ENCODE results near the gene PPARG. TPM values are rescaled to one million over a fixed set of nuclear protein-coding genes. Genes with fewer than 3 reads are reported as not detected.

Gene PPARG
- total and polyA plus RNA-seq, 2 of the 13 experiments (the other 11 are each of a cell fraction or from before 2014, with no cell fraction given): 13.9 to 58.3 TPM

DNA sequence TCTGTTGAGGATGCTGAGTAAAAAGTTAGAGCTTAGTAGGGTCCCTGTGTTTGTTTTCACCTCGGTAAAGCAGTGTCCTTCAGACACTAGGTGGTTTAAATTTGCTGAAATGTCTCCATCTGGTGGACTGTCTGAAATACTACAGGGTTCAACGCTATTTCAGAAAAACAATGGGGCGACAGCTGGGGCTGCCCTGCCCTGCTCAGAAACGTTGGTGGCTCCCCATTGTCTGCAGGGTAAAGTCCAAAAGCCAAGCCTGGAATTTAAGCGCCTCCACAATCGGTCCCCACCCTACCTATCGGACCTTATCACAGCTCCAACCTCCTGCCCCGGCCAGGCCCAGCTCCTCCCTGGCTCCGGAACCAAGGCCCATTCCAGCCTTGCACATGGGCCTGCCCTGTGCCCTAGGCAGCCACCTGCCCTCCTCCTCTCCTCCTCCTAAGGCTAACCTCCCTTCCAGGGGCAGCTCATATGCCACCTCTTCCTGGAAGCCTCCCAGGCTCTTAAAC is 191.1 kb downstream of the PPARG start (continued):
- TF ChIP-seq, protein P1, sequence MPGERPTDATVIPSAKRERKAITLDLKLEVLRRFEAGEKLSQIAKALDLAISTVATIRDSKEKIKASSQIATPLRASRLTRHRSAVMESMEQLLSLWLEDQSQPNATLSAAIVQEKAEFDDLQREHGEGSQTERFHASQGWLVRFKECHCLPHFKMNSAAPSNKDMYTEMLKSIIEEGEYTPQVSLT (CRISPR knock-in tag; IDR thresholded peaks at IDR 0.05; ENCODE audit: borderline replicate concordance, low read depth): no peak
- TF ChIP-seq, protein P2, sequence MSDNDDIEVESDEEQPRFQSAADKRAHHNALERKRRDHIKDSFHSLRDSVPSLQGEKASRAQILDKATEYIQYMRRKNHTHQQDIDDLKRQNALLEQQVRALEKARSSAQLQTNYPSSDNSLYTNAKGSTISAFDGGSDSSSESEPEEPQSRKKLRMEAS (IDR thresholded peaks at IDR 0.05): 0 out of 2 replicates have a peak, but pooled peaks have one; percentile 20
- no peak for TF ChIP-seq TOE1 (CRISPR knock-in tag; IDR thresholded peaks at IDR 0.05)
- TF ChIP-seq ZNF749 (CRISPR knock-in tag; IDR thresholded peaks at IDR 0.05; ENCODE audit: borderline replicate concordance): no peak
- no peak for TF ChIP-seq MAFK (conservative IDR thresholded peaks at IDR 0.05 in 1 of 2, IDR thresholded peaks at IDR 0.05 in 1 of 2; ENCODE audit: low read length in 2 of 2)
- TF ChIP-seq RAD21 (CRISPR knock-in tag; IDR thresholded peaks at IDR 0.05): peak; percentile 89
- TF ChIP-seq, protein P3, sequence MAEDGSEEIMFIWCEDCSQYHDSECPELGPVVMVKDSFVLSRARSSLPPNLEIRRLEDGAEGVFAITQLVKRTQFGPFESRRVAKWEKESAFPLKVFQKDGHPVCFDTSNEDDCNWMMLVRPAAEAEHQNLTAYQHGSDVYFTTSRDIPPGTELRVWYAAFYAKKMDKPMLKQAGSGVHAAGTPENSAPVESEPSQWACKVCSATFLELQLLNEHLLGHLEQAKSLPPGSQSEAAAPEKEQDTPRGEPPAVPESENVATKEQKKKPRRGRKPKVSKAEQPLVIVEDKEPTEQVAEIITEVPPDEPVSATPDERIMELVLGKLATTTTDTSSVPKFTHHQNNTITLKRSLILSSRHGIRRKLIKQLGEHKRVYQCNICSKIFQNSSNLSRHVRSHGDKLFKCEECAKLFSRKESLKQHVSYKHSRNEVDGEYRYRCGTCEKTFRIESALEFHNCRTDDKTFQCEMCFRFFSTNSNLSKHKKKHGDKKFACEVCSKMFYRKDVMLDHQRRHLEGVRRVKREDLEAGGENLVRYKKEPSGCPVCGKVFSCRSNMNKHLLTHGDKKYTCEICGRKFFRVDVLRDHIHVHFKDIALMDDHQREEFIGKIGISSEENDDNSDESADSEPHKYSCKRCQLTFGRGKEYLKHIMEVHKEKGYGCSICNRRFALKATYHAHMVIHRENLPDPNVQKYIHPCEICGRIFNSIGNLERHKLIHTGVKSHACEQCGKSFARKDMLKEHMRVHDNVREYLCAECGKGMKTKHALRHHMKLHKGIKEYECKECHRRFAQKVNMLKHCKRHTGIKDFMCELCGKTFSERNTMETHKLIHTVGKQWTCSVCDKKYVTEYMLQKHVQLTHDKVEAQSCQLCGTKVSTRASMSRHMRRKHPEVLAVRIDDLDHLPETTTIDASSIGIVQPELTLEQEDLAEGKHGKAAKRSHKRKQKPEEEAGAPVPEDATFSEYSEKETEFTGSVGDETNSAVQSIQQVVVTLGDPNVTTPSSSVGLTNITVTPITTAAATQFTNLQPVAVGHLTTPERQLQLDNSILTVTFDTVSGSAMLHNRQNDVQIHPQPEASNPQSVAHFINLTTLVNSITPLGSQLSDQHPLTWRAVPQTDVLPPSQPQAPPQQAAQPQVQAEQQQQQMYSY (CRISPR knock-in tag; IDR thresholded peaks at IDR 0.05): no peak
- TF ChIP-seq ZSCAN21 (CRISPR knock-in tag; IDR thresholded peaks at IDR 0.05; ENCODE audit: borderline replicate concordance): no peak
- peak; percentile 35 for TF ChIP-seq ZNF781 (CRISPR knock-in tag; IDR thresholded peaks at IDR 0.05; ENCODE audit: borderline replicate concordance, not compliant biosample characterization)
- TF ChIP-seq ZNF33A (CRISPR knock-in tag; IDR thresholded peaks at IDR 0.05; ENCODE audit: borderline replicate concordance): no peak
- no peak for TF ChIP-seq ZNF746 (CRISPR knock-in tag; IDR thresholded peaks at IDR 0.05)
- no peak for TF ChIP-seq HMG20A (CRISPR knock-in tag; IDR thresholded peaks at IDR 0.05; ENCODE audit: borderline replicate concordance)
- TF ChIP-seq ZNF282 (IDR thresholded peaks at IDR 0.05; ENCODE audit: partially characterized antibody): no peak
- TF ChIP-seq, protein P4, sequence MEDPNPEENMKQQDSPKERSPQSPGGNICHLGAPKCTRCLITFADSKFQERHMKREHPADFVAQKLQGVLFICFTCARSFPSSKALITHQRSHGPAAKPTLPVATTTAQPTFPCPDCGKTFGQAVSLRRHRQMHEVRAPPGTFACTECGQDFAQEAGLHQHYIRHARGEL (CRISPR knock-in tag; IDR thresholded peaks at IDR 0.05): peak; percentile 91; the same call in 1 of the 2 replicates
- TF ChIP-seq, protein P5, sequence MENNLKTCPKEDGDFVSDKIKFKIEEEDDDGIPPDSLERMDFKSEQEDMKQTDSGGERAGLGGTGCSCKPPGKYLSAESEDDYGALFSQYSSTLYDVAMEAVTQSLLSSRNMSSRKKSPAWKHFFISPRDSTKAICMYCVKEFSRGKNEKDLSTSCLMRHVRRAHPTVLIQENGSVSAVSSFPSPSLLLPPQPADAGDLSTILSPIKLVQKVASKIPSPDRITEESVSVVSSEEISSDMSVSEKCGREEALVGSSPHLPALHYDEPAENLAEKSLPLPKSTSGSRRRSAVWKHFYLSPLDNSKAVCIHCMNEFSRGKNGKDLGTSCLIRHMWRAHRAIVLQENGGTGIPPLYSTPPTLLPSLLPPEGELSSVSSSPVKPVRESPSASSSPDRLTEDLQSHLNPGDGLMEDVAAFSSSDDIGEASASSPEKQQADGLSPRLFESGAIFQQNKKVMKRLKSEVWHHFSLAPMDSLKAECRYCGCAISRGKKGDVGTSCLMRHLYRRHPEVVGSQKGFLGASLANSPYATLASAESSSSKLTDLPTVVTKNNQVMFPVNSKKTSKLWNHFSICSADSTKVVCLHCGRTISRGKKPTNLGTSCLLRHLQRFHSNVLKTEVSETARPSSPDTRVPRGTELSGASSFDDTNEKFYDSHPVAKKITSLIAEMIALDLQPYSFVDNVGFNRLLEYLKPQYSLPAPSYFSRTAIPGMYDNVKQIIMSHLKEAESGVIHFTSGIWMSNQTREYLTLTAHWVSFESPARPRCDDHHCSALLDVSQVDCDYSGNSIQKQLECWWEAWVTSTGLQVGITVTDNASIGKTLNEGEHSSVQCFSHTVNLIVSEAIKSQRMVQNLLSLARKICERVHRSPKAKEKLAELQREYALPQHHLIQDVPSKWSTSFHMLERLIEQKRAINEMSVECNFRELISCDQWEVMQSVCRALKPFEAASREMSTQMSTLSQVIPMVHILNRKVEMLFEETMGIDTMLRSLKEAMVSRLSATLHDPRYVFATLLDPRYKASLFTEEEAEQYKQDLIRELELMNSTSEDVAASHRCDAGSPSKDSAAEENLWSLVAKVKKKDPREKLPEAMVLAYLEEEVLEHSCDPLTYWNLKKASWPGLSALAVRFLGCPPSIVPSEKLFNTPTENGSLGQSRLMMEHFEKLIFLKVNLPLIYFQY (CRISPR knock-in tag; IDR thresholded peaks at IDR 0.05; ENCODE audit: borderline replicate concordance): 0 out of 2 replicates have a peak, but pooled peaks have one; percentile 34
- TF ChIP-seq, protein P6, sequence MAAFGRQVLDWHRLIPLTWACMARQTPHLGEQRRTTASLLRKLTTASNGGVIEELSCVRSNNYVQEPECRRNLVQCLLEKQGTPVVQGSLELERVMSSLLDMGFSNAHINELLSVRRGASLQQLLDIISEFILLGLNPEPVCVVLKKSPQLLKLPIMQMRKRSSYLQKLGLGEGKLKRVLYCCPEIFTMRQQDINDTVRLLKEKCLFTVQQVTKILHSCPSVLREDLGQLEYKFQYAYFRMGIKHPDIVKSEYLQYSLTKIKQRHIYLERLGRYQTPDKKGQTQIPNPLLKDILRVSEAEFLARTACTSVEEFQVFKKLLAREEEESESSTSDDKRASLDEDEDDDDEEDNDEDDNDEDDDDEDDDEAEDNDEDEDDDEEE (CRISPR knock-in tag; IDR thresholded peaks at IDR 0.05): 0 out of 2 replicates have a peak, but pooled peaks have one; percentile 28
- TF ChIP-seq GZF1 (CRISPR knock-in tag; IDR thresholded peaks at IDR 0.05): 0 out of 2 replicates have a peak, but pooled peaks have one; percentile 35
- no peak for TF ChIP-seq ZNF788 (CRISPR knock-in tag; IDR thresholded peaks at IDR 0.05; ENCODE audit: borderline replicate concordance)

Measured in HepG2 (cell line).